ENCODE results near the gene TNIK. TPM values are rescaled to one million over a fixed set of nuclear protein-coding genes. Genes with fewer than 3 reads are reported as not detected.

The TNIK gene
- total and polyA plus RNA-seq, 2 experiments from 2014 or later: 14.6 to 34.3 TPM

DNA sequence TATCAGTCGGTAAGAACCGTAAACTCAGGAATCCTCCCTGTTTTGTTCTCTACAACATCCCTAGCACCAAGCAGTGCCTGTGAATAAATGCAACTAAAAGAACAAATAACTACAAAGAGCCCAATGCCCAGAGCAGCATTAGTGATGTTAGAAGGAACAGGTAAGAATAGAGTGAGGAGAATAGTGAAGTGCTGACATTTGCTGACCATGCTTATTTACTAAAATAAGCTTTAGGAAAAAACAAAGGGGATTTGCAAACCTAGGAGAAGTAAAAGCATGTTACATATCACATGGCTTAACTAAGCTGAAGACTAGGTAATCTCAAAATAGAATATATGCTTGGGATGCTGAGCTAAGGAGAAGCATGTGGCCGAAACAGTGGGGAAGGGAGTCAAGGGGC is 247.6 kb downstream of the TNIK start:
- Mint-ChIP-seq H3K4me1 (peaks cover 19% of the 10 kb centered on the region), H3K27ac (no peak overlapping the region), H3K27me3 (ENCODE audit: insufficient read depth, low read depth, poor library complexity) (no peaks in the 10 kb centered on the region), H3K9me3 (no peaks in the 10 kb centered on the region), H3K4me3 (no peak overlapping the region), H3K36me3 (ENCODE audit: low read depth) (peaks cover 13% of the 10 kb centered on the region; the same call in 2 of the 3 replicates)
- H3K36me3 ChIP-seq (ENCODE audit: insufficient read depth): no peaks in the 10 kb centered on the region
- H2AFZ ChIP-seq: no peak overlapping the region
- H3F3A ChIP-seq (replicated peaks; ENCODE audit: low read depth): no peaks in the 10 kb centered on the region
- DNase-seq (ENCODE audit: low spot score): no peak
- peaks cover 16% of the 10 kb centered on the region for H3K4me1 ChIP-seq (ENCODE audit: insufficient read depth)
- no peaks in the 10 kb centered on the region for H4K20me1 ChIP-seq (replicated peaks; ENCODE audit: insufficient read depth)
- TF ChIP-seq ZNF331 (CRISPR knock-in tag; IDR thresholded peaks at IDR 0.05; ENCODE audit: low read depth): no peak
- TF ChIP-seq, protein P1, sequence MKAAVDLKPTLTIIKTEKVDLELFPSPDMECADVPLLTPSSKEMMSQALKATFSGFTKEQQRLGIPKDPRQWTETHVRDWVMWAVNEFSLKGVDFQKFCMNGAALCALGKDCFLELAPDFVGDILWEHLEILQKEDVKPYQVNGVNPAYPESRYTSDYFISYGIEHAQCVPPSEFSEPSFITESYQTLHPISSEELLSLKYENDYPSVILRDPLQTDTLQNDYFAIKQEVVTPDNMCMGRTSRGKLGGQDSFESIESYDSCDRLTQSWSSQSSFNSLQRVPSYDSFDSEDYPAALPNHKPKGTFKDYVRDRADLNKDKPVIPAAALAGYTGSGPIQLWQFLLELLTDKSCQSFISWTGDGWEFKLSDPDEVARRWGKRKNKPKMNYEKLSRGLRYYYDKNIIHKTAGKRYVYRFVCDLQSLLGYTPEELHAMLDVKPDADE (IDR thresholded peaks at IDR 0.05): no peak
- TF ChIP-seq, protein P2, sequence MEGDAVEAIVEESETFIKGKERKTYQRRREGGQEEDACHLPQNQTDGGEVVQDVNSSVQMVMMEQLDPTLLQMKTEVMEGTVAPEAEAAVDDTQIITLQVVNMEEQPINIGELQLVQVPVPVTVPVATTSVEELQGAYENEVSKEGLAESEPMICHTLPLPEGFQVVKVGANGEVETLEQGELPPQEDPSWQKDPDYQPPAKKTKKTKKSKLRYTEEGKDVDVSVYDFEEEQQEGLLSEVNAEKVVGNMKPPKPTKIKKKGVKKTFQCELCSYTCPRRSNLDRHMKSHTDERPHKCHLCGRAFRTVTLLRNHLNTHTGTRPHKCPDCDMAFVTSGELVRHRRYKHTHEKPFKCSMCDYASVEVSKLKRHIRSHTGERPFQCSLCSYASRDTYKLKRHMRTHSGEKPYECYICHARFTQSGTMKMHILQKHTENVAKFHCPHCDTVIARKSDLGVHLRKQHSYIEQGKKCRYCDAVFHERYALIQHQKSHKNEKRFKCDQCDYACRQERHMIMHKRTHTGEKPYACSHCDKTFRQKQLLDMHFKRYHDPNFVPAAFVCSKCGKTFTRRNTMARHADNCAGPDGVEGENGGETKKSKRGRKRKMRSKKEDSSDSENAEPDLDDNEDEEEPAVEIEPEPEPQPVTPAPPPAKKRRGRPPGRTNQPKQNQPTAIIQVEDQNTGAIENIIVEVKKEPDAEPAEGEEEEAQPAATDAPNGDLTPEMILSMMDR (conservative IDR thresholded peaks at IDR 0.05; ENCODE audit: low read depth in 2 of 2): no peak
- TF ChIP-seq, protein P3, sequence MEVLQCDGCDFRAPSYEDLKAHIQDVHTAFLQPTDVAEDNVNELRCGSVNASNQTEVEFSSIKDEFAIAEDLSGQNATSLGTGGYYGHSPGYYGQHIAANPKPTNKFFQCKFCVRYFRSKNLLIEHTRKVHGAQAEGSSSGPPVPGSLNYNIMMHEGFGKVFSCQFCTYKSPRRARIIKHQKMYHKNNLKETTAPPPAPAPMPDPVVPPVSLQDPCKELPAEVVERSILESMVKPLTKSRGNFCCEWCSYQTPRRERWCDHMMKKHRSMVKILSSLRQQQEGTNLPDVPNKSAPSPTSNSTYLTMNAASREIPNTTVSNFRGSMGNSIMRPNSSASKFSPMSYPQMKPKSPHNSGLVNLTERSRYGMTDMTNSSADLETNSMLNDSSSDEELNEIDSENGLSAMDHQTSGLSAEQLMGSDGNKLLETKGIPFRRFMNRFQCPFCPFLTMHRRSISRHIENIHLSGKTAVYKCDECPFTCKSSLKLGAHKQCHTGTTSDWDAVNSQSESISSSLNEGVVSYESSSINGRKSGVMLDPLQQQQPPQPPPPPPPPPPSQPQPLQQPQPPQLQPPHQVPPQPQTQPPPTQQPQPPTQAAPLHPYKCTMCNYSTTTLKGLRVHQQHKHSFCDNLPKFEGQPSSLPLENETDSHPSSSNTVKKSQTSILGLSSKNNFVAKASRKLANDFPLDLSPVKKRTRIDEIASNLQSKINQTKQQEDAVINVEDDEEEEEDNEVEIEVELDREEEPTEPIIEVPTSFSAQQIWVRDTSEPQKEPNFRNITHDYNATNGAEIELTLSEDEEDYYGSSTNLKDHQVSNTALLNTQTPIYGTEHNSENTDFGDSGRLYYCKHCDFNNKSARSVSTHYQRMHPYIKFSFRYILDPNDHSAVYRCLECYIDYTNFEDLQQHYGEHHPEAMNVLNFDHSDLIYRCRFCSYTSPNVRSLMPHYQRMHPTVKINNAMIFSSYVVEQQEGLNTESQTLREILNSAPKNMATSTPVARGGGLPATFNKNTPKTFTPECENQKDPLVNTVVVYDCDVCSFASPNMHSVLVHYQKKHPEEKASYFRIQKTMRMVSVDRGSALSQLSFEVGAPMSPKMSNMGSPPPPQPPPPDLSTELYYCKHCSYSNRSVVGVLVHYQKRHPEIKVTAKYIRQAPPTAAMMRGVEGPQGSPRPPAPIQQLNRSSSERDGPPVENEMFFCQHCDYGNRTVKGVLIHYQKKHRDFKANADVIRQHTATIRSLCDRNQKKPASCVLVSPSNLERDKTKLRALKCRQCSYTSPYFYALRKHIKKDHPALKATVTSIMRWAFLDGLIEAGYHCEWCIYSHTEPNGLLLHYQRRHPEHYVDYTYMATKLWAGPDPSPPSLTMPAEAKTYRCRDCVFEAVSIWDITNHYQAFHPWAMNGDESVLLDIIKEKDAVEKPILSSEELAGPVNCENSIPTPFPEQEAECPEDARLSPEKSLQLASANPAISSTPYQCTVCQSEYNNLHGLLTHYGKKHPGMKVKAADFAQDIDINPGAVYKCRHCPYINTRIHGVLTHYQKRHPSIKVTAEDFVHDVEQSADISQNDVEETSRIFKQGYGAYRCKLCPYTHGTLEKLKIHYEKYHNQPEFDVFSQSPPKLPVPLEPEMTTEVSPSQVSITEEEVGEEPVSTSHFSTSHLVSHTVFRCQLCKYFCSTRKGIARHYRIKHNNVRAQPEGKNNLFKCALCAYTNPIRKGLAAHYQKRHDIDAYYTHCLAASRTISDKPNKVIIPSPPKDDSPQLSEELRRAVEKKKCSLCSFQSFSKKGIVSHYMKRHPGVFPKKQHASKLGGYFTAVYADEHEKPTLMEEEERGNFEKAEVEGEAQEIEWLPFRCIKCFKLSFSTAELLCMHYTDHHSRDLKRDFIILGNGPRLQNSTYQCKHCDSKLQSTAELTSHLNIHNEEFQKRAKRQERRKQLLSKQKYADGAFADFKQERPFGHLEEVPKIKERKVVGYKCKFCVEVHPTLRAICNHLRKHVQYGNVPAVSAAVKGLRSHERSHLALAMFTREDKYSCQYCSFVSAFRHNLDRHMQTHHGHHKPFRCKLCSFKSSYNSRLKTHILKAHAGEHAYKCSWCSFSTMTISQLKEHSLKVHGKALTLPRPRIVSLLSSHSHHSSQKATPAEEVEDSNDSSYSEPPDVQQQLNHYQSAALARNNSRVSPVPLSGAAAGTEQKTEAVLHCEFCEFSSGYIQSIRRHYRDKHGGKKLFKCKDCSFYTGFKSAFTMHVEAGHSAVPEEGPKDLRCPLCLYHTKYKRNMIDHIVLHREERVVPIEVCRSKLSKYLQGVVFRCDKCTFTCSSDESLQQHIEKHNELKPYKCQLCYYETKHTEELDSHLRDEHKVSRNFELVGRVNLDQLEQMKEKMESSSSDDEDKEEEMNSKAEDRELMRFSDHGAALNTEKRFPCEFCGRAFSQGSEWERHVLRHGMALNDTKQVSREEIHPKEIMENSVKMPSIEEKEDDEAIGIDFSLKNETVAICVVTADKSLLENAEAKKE (CRISPR knock-in tag; IDR thresholded peaks at IDR 0.05): no peak
- TF ChIP-seq JUNB (IDR thresholded peaks at IDR 0.05; ENCODE audit: unreplicated experiment): no peak
- no peak for TF ChIP-seq REST (IDR thresholded peaks at IDR 0.05; ENCODE audit: unreplicated experiment)
- TF ChIP-seq EZH2phosphoT487 (IDR thresholded peaks at IDR 0.05; ENCODE audit: unreplicated experiment): no peak
- TF ChIP-seq EZH2 (IDR thresholded peaks at IDR 0.05; ENCODE audit: low read depth, unreplicated experiment): no peak
- no peak for TF ChIP-seq STAT1 (IDR thresholded peaks at IDR 0.05; ENCODE audit: unreplicated experiment)
- no peak for TF ChIP-seq ZNF114 (CRISPR knock-in tag; IDR thresholded peaks at IDR 0.05)
- no peak for TF ChIP-seq NANOG (IDR thresholded peaks at IDR 0.05; ENCODE audit: borderline replicate concordance)
- no peak for TF ChIP-seq POLR2AphosphoS5 (IDR thresholded peaks at IDR 0.05; ENCODE audit: low read depth)
- no peak for TF ChIP-seq CREB1 (CRISPR knock-in tag; IDR thresholded peaks at IDR 0.05; ENCODE audit: low read depth)
- H3K27me3 ChIP-seq (ENCODE audit: insufficient read depth): no peaks in the 10 kb centered on the region
- no peak overlapping the region for H3K27ac ChIP-seq (ENCODE audit: low read depth)
- no peak for ATAC-seq
- H3K4me3 ChIP-seq: no peak overlapping the region
- H3K4me2 ChIP-seq: no peak overlapping the region
- no peaks in the 10 kb centered on the region for H3K9me2 ChIP-seq (ENCODE audit: insufficient read depth)
- H3K79me2 ChIP-seq (replicated peaks; ENCODE audit: insufficient read depth): no peaks in the 10 kb centered on the region
